ENCODE results near the gene RAF1.
"Not testable (repeated sequence)": the region's sequence is repeated elsewhere in the genome, so short reads cannot be mapped to it uniquely, and the experiment has no call there.

DNA sequence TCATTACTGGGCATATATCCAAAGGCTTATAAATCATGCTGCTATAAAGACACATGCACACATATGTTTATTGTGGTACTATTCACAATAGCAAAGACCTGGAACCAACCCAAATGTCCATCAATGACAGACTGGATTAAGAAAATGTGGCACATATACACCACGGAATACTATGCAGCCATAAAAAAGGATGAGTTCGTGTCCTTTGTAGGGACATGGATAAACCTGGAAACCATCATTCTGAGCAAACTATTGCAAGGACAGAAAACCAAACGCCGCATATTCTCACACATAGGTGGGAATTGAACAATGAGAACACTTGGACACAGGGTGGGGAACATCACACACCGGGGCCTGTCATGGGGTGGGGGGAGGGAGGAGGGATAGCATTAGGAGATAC lies 23.1 kb downstream of the RAF1 start:
- TF ChIP-seq, protein P1, sequence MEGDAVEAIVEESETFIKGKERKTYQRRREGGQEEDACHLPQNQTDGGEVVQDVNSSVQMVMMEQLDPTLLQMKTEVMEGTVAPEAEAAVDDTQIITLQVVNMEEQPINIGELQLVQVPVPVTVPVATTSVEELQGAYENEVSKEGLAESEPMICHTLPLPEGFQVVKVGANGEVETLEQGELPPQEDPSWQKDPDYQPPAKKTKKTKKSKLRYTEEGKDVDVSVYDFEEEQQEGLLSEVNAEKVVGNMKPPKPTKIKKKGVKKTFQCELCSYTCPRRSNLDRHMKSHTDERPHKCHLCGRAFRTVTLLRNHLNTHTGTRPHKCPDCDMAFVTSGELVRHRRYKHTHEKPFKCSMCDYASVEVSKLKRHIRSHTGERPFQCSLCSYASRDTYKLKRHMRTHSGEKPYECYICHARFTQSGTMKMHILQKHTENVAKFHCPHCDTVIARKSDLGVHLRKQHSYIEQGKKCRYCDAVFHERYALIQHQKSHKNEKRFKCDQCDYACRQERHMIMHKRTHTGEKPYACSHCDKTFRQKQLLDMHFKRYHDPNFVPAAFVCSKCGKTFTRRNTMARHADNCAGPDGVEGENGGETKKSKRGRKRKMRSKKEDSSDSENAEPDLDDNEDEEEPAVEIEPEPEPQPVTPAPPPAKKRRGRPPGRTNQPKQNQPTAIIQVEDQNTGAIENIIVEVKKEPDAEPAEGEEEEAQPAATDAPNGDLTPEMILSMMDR (IDR thresholded peaks at IDR 0.05): not testable (repeated sequence)
- TF ChIP-seq POLR2A (IDR thresholded peaks at IDR 0.05): not testable (repeated sequence)
